COLO829 (cell line): ENCODE measurements around the gene ADAM8.
"Not testable (repeated sequence)": the region's sequence is repeated elsewhere in the genome, so short reads cannot be mapped to it uniquely, and the experiment has no call there.

ENCODE experiments used
- DNase-seq: peaks from one replicate; pipeline ENCODE4 v3.0.0; 2012; ENCODE audit warnings: low spot score

ADAM8 gene

DNA sequence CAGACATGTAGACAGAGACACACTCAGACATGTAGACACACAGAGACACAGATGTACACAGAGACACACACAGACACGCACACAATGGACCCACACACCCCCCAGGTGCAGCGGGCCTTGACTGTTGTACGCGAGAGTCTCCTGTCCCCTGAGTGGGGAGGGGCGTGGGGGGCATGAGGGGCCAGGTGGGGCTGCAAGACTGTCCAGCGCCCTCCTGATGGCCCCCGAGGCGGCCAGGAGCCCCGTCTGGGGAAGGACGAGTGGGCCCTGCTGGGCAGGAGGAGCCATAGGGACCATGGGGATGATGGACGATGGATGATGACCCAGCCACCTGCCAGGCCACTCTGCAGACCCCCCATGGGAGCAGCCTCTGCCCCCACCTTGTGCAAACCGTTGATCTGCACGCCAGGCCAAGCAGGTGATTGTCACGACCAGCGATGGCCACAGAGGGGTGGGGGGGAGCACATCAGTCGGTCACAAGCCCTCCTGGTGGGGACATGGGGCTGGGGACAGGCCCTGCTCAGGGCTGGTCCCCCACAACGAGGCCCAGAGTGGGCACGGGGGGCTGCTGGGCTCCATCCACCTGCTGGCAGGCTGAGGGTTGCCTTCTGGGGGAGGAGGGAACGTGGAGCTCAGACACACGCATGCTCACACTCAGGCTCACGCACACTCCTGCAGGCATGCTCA, 27.4 kb downstream of the ADAM8 start:
- no peak for DNase-seq

DNA sequence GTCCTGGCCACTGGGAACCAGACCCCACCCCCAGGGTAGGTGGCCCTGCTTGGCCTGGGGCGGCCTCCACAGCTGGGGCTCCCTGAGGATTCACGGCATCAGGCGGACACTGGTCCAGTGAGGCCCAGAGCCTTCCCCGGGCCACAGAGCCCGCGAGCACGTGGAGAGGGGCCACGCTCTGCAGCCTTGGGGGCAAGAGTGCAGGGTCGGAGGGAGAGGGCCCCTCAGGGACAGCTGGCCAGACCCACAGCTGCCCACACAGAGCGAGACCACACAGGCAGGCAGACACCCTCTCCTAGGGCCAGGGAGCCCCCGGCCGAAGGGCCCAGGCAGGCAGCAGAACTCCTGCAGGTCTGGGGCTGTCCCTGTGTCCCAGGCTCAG, 28.3 kb downstream of the ADAM8 start:
- DNase-seq: no peak

DNA sequence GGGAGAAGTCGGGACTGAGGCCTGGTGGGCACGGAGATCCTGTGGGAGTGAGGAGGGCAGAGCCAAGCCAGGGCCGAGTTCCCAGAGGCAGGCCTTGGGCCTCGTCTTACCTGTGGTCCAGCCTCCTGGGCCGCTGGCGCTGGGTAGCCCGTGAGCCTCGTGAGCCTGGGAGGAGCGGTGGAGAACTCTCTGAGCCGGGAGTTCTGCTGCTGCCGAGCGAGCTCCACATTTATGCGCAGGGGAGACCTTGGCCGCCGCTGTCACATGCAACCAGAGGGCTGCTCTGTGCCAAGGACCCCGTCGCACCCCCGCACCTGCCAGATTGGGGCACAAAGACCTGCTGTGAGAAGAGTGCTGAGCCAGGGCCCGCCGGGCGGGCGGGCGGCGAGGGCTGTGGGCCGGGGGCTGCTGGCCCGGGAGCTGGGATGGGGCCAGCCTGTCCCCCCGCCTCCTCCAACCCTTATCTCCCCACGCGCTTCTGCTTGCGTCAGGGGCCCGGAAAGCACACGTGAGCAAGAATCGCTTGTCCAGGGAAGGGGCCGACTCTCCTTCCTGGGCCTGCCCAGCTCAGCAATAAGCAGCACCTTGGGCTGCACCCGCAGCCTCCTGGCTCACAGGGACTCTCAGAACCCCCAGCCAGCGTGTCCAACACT, 28.9 kb downstream of the ADAM8 start:
- DNase-seq: no peak

DNA sequence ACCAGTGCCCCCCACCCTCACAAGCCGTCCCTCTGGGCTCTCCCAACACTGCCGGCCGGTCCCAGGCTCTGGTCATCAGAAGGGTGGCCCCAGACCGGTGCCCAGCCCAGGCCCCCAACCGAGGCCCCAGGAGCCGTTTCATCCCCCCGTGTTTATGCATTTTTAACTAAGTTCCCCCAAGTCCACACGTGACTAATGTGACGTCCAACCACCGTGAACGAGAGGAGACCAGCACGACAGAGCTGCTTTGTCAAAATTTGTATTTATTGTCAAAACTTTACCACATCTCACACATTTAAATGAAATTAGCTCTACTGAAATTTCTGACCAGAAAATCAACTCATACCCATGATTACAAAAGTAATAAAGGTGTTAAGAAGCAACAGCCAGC, 30.4 kb downstream of the ADAM8 start:
- DNase-seq: no peak

DNA sequence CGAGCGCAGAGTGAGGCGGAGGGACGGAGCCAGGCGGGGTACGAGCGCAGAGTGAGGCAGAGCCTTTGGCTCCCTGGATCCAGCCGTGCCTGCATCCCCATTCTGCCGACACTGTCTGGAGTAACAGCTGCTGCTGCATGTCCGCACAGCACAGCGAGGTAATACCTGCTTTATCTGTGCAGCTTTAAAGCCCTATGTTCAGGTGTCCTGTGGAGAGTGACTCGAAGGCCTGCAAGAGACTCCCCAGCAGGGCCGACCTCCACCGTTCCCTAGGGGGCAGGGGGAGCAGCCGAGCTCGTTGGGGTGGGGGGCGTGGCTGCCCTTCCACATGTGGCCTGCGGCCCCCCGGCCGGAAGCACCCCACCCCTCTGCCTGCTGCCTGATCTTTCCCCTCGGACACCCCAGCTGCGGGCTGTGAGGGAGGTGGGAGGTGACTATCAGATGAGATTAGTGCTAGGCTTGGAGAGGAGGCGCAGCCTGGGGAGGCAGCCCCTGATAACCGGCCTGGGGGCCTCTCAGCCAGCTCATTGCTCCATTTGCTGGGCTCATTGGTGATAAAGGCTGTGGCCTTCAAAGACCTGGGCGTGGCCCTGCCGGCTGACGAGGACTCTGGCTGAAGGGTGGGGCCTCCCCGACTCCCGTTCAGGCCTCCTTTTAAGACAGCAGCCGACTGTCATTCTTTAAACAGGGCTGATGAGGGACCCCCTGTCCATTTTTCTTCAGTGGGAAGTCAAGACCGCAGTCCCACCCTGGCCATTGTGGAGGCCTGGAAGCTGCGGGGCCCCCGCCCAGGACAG, 31.0 kb downstream of the ADAM8 start:
- DNase-seq: no peak

DNA sequence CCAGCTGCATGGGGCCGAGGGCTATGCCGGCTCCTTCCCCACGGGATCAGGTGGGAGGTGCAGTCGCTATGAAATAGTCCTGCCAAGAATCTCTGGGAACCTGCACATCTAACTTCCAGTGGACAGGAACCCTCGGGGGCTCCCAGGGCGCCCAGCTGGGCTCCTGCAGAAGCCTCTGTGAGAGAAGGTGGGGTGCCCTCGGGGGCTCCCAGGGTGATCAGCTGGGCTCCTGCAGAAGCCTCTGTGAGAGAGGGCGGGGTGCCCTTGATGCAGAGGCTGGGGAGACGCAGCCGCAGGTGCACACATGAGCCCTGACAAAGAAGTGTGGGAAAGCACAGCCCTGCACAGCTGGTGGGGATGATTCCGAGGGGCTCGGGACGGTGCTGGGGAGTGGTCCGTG, 33.1 kb downstream of the ADAM8 start:
- DNase-seq: no peak

DNA sequence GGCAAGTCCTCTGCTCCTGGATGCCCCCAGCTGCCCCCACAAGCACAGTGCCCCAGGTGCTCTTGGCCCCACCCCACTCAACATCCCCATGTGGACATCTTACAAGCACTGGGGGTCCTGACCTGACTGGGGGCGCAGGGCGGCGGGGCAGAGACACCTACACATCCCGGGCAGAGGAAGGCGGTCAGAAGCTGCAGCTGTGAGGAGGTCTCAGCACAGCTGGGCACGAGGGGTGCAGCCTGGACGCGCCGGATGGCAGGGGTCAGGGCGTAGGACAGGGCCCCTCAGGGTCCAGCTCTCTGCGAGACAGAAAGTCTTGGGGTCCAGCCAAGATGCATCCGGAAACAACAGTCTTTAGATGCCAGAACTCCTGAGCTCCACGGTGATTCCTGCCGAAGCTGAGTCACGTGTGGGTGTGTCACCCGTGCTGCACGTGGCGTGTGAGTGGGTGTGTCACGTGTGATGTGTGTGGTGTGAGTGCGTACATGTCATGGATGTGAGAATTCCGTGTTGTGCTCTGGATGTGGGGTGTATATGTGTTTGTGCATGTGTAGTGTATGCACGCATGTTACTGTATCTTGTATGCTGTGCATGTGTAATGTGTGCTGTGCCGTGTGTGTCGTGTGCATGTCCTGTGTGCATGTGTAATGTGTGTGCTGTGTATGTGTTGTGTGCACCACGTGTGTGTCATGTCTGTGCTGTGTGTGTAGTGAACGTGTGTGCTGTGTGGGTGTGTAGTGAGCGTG, 33.9 kb downstream of the ADAM8 start:
- DNase-seq: peak; percentile 25

DNA sequence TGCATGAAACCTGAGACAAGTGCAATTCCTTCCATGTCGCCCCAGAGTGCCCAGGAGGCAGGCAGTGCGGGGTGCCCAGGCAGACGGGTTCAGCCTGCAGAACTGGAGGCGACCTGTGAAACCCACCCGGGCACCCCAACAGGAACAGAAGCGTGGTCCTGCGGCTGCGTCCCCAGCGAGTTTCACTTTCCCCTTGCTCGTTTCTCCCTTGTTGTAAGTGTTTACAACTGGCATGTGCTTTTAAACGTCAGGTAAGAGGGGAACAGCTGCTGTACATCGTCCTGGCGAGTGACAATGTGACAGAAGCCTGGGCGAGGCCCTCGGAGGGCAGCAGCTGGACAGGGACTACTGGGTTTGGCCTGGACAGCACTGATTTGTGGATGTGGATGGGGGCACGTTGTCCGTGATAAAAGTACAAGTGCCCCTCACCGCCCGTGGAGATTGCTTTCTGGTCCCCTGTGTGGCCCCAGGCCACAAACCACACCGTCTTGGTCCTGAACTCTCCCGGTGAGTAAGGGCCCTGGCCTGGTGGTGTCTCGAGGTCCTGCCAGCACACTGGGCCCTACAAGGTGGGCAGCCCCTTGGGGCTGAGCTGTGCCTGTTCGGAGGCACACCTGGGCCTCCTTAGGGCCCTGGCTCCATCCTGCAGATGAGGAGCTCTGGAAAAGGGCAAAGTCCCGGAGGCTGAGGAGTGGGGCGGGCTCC, 35.0 kb downstream of the ADAM8 start:
- no peak for DNase-seq

DNA sequence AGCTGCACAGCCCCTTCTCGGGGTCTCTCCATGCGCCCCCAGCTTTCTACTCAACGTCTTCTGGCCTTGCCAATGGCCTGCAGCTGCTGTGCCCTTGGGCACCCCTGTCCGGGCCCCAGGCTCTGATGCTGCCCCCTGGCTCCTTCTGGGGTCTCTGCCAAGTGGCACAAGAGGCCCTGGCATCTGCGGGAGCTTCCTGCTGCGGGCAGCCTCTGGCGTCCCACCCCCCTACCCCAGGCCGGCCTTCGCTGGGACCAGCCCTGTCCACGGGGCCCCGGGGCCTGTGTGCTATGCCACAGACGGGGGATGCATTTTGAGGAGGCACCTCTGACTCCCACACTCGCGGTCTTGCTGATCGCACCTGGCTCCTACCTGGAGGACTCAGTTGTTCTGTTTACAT, 36.7 kb downstream of the ADAM8 start:
- DNase-seq: no peak

DNA sequence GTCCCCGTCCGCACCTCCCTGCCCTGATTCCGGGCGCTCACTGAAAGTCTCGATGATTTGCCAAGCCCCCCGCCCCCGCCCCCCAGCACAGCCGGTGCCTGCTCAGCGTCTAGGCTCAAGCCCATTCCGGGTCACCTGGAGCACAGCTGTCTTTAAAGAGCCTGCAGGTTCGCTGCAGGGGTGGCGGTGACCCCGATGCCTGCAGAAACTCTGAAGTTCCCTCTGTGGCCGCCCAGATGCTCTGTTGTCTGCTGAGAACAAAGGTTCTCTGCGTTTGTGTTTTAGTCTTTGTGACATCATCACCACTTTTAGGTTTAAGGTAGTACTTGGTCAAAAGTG, 38.2 kb downstream of the ADAM8 start:
- DNase-seq: no peak

DNA sequence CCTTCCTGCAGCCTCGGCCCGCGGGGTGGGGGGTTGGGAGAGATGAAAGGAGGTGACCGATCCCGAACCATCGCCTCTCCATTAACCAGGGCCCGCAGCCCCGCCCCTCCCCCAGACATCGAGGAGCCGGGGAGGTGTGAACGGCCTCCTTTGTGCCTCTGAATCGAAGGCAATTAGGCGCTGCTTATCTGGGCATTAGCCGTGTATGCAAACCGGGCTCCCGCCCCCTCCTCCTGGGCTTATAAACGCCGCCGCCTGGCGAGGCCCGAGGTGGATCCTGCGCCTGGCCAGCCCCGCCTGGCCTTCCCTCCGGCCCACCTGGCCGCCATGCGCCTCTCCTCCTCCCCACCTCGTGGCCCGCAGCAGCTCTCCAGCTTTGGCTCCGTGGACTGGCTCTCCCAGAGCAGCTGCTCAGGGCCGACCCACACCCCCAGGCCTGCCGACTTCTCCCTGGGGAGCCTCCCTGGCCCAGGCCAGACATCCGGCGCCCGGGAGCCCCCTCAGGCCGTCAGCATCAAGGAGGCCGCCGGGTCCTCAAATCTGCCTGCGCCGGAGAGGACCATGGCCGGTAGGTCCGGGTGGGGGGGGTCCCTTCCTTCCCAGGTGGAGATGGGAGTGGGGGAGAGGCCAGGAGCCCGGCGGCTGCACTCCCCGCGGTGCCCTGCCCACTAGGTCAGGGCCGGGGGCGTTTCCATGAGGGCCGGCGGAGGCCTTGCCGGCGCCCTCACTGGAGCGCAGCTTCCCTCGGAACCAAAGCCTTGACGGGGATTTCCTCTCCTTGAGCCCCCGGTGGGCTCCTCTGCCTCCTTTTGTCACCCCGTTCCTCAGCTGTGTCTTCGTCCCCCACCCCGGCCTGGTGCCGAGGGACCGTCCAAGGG, 38.8 kb downstream of the ADAM8 start, which contains the start of gene VENTX:
Gene VENTX, plus strand, starts transcription at position 268 of the 878 bp plus-strand sequence. Its CDS starts 60 bp downstream, at position 328.
- DNase-seq: no peak

DNA sequence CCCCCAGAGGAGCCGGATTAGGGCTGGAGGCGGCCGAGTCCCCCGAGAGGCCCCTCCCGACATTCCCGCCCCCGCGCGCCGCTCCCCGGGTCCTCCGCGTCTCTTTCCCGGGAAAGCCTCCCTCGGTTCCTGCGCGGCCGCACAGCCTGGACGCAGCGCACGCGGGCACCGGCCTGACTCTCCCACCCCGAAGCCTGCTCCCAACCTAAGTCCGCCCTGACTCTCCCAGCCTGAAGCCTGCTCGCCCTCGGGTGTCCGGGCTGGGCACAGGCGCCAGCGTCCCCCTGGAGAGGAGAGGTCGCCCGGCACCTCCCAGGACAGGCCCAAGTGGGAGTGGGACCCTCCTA, 39.5 kb downstream of the ADAM8 start:
- no peak for DNase-seq

DNA sequence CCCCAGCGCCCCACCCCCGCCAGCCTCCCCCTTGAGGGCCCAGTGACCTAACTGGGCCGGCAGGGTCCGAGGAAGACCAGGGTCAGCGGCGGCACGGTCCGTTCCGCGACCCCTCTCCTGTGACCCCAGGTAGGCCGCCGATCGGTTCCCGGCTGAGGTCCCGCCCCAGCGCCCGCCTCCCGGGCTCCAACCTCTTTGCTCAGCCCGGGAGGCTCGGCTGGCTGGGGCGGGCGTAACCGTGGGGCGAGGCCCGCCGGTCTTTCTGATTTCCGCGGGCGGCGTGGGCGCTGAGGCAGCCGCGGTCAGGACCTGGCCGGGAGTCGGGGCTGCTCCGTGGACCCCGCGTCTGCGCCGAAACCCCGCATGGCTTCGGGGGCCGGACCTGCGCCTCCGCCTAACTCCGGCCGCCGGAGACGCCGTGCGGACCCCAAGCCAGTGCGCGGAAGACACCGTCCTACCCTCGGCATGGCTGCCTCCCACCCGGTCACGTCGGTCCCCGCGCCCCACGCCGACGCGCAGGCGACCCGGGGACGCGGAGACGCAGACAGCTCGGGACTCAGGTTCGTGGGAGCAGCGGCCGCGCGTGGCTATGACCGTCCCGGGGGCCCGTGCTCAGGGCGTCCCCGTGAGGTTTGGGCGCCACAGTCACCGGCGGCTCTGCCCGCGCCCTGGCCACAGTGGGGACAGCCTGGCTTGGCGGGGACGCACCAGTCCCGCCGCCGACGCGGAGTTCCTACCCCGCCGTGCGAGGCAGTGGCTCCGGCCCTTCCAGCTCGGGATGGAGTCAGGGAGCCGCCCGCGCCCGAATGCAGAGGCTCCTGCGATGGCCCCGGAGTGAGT, 40.0 kb downstream of the ADAM8 start:
- no peak for DNase-seq

DNA sequence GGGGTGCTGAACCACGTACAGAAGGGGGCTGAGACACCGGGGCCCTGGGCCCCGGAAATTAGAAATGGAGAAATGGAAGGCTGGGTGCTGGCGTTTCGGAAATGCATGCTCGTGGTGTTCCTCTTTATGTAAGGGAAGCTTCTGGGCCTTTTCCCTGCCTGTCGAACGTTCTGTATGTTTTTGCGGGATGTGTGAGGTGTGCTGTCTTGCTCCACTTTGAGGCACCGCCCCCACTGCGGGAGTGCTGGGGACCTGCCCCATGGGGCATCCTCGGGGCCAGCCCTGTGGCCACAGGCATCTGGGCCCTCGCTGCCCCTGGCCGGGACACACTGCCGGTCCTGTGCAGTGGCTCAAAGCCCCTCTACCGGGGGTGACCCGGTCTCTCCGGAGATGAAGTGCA, 40.7 kb downstream of the ADAM8 start:
- DNase-seq: no peak

DNA sequence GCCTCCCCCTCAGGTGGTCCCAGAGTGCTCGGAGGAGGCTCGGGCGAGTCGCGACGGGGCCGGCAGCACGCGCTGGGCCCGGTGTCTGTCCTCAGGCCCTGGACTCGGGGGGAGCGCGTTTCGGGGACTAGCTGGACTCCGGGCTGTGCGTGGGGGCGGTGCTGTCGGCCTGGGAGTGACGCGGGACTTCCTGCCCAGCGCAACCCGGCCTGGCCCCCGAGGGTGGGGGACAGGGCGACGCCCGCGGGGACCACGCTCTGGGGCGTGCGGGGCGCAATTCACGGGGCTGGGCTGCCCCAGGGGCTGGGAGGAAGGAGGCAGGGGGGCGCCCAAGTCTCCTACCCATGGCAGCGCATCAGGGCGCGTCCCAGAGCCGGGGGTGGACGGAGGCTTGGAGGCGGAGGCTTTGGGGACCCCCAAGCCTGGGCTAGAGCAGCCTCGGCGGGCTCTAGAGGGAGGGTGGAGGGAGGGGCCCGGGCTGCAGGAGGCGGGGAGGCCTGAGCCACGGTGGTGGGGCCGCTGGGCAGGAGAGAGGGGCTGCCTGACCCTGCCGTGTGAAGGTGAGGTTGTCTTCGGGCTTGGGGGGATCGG, 41.3 kb downstream of the ADAM8 start:
- no peak for DNase-seq

DNA sequence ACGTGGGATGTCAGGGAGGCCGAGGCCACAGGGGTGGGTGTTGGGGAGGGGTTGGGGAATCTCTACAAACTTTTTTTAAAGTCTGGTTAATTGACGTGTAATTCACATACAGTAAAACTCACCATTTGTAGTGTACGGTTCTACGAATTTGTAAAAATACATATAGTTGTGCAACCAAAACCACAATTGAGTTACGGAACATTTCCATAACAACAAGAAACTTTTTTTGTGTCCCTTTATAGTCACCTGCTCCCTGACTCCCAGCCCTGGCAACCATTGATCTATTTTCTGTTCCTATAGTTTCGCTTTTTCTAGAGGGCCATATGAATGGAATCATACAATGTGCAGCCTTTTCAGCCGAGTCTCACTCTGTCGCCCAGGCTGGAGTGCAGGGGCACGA, 41.9 kb downstream of the ADAM8 start:
- DNase-seq: not testable (repeated sequence)

DNA sequence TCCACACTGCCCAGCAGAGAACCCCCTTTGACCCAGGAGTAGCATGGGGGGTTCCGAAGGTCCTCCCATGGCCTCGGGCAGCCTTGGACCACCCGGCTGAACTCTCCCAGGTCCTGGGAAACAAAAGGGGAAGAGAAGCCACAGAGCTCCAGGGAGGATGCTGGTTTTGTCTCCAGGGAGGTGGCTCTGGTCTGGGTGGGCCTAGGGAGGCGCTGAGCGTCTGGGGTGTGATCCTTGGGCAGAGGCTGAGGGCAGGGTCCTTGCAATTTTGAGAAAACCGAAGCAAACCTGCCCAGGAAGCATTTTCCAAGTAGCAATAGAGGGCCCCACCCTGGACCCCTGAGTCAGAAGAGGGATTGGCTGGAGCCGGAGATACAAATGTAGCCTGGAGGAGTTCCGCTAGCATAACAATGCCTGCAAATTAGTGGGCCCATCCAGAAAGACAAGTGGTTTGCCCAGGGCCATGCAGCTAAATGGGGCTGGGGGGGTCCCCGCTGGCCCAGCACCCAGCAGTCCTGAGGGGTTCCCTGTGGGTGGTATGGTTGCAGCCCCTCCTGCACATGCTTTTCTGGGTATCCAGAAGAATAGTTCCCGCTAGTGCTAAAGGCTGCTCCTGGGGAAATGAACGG, 44.6 kb downstream of the ADAM8 start:
- DNase-seq: no peak

DNA sequence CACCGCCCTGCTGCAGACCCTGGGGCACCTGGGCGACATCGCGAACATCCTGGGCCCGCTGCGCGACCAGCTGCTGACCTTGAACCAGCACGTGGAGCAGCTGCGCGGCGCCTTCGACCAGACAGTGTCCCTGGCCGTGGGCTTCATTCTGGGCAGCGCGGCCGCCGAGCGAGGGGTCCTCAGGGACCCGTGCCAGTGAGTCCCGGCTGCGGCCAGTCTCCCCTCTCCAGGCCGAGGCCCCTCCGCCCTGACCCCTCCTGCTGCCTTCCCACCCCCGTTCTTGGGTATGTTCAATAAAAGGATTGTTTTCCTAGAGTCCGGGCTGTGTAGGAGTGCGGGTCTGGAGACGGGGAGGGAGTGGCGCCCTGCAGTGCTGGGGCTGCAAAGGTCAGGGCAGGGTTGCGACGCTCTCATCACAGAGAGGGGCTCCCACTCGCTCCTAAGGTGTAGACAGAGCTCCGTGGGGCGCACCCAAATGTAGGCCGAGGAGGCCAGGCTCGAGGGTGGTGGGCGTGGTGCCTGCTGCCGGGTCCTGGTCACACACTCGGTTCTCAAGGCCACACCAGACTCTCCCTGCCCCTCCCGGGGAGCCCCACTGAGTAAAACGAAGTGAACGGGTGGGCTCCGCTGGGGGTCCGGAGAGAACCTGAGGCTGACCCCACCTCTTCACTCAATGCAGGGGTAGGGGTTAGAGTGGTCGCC, 45.3 kb downstream of the ADAM8 start:
- no peak for DNase-seq
